ENCODE measurements around the gene RNGTT.

DNA sequence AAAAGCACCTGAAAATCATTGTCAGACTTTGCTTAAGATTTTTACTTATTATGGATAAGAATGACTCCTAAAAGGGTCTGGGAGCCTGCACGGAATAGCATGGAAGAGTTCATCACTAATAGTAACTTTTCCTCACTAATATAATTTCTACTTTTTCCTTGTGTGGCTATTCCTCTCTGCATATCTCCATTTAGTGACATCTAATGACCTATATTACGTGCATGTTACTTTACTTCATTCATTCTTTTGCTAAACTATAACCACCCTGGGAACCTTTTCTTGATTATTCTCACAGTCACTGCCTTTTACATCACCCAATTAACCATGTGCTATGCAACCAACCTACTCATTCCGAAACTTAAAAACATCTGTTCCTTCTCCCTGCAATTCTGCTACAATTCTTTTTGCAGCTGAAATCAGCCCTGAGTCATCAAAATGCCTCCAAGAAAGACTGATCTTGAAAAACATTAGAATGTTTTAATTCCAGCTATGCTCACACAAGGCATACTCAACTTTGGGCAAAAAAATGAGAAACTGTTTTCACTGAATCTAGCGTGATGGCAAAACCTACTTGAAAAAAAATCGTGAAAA, 313.3 kb downstream of the RNGTT start:
- TF ChIP-seq, protein P1, sequence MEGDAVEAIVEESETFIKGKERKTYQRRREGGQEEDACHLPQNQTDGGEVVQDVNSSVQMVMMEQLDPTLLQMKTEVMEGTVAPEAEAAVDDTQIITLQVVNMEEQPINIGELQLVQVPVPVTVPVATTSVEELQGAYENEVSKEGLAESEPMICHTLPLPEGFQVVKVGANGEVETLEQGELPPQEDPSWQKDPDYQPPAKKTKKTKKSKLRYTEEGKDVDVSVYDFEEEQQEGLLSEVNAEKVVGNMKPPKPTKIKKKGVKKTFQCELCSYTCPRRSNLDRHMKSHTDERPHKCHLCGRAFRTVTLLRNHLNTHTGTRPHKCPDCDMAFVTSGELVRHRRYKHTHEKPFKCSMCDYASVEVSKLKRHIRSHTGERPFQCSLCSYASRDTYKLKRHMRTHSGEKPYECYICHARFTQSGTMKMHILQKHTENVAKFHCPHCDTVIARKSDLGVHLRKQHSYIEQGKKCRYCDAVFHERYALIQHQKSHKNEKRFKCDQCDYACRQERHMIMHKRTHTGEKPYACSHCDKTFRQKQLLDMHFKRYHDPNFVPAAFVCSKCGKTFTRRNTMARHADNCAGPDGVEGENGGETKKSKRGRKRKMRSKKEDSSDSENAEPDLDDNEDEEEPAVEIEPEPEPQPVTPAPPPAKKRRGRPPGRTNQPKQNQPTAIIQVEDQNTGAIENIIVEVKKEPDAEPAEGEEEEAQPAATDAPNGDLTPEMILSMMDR (IDR thresholded peaks at IDR 0.05 in 2 of 3, conservative IDR thresholded peaks at IDR 0.05 in 1 of 3; ENCODE audit: control insufficient read depth in 2 of 3, extremely low read depth in 1 of 3, insufficient read depth in 1 of 3, low read depth in 3 of 3, low read length in 3 of 3), result no peak
- TF ChIP-seq TCF12 (IDR thresholded peaks at IDR 0.05; ENCODE audit: low read depth, low read length) (peak; percentile 96), SMC3 (IDR thresholded peaks at IDR 0.05; ENCODE audit: borderline replicate concordance, low read length) (peak; percentile 28; the same call in 1 of the 2 replicates), POLR2A (IDR thresholded peaks at IDR 0.05; ENCODE audit: low read depth, low read length) (no peak), BHLHE40 (IDR thresholded peaks at IDR 0.05; ENCODE audit: borderline replicate concordance in 1 of 2, low read depth in 2 of 2, low read length in 1 of 2) (peak; percentile 74 to 77; a peak in 3 of 4 replicates), POLR2AphosphoS5 (IDR thresholded peaks at IDR 0.05; ENCODE audit: low read length) (0 out of 2 replicates have a peak, but pooled peaks have one; percentile 19)
- TF ChIP-seq, protein P2, sequence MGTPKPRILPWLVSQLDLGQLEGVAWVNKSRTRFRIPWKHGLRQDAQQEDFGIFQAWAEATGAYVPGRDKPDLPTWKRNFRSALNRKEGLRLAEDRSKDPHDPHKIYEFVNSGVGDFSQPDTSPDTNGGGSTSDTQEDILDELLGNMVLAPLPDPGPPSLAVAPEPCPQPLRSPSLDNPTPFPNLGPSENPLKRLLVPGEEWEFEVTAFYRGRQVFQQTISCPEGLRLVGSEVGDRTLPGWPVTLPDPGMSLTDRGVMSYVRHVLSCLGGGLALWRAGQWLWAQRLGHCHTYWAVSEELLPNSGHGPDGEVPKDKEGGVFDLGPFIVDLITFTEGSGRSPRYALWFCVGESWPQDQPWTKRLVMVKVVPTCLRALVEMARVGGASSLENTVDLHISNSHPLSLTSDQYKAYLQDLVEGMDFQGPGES (IDR thresholded peaks at IDR 0.05), result no peak
- TF ChIP-seq, protein P3, sequence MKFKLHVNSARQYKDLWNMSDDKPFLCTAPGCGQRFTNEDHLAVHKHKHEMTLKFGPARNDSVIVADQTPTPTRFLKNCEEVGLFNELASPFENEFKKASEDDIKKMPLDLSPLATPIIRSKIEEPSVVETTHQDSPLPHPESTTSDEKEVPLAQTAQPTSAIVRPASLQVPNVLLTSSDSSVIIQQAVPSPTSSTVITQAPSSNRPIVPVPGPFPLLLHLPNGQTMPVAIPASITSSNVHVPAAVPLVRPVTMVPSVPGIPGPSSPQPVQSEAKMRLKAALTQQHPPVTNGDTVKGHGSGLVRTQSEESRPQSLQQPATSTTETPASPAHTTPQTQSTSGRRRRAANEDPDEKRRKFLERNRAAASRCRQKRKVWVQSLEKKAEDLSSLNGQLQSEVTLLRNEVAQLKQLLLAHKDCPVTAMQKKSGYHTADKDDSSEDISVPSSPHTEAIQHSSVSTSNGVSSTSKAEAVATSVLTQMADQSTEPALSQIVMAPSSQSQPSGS (IDR thresholded peaks at IDR 0.05; ENCODE audit: low read length), result peak; percentile 99
- TF ChIP-seq, protein P4, sequence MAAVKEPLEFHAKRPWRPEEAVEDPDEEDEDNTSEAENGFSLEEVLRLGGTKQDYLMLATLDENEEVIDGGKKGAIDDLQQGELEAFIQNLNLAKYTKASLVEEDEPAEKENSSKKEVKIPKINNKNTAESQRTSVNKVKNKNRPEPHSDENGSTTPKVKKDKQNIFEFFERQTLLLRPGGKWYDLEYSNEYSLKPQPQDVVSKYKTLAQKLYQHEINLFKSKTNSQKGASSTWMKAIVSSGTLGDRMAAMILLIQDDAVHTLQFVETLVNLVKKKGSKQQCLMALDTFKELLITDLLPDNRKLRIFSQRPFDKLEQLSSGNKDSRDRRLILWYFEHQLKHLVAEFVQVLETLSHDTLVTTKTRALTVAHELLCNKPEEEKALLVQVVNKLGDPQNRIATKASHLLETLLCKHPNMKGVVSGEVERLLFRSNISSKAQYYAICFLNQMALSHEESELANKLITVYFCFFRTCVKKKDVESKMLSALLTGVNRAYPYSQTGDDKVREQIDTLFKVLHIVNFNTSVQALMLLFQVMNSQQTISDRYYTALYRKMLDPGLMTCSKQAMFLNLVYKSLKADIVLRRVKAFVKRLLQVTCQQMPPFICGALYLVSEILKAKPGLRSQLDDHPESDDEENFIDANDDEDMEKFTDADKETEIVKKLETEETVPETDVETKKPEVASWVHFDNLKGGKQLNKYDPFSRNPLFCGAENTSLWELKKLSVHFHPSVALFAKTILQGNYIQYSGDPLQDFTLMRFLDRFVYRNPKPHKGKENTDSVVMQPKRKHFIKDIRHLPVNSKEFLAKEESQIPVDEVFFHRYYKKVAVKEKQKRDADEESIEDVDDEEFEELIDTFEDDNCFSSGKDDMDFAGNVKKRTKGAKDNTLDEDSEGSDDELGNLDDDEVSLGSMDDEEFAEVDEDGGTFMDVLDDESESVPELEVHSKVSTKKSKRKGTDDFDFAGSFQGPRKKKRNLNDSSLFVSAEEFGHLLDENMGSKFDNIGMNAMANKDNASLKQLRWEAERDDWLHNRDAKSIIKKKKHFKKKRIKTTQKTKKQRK (IDR thresholded peaks at IDR 0.05; ENCODE audit: low read depth, low read length), result no peak
- TF ChIP-seq, protein P5, sequence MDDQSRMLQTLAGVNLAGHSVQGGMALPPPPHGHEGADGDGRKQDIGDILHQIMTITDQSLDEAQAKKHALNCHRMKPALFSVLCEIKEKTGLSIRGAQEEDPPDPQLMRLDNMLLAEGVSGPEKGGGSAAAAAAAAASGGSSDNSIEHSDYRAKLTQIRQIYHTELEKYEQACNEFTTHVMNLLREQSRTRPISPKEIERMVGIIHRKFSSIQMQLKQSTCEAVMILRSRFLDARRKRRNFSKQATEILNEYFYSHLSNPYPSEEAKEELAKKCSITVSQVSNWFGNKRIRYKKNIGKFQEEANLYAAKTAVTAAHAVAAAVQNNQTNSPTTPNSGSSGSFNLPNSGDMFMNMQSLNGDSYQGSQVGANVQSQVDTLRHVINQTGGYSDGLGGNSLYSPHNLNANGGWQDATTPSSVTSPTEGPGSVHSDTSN (IDR thresholded peaks at IDR 0.05; ENCODE audit: insufficient replicate concordance, low read depth, low read length), result no peak
